ENCODE data around the gene COG6. TPM values are rescaled to one million over a fixed set of nuclear protein-coding genes. Genes with fewer than 3 reads are reported as not detected.

COG6 gene
- total and polyA plus RNA-seq, 2 of the 4 experiments (the other 2 are of a cell fraction) = 22.8 to 37.5 TPM

GRCh38 chr13:39688699-39689405 lies 33.4 kb downstream of the COG6 start (continued):
- no peak for TF ChIP-seq CTCF (conservative IDR thresholded peaks at IDR 0.05; ENCODE audit: low read depth, low read length)

All from IMR-90 (cell line).